CD4-positive, alpha-beta T cell (primary cell): Measurements from ENCODE around the gene GMNC. TPM values are rescaled to one million over a fixed set of nuclear protein-coding genes. Genes with fewer than 3 reads are reported as not detected.

Experiments used
- ATAC-seq: fragments of 200-7000 bp; cut with Tn5 transposase; one replicate; pipeline ENCODE4 v1.10.0; 2022; ENCODE audit warnings: mild to moderate bottlenecking; ENCODE audit not compliant: poor library complexity
- CTCF ChIA-PET: fragments of 350-600 bp; sonication (Branson Sonifier 250); formaldehyde crosslinking; loops from one replicate; lab custom pipeline; 2021; ENCODE audit warnings: antibody characterized with exemption, inconsistent platforms; lab: Charles Lee
- POLR2A ChIA-PET: fragments of 350-600 bp; sonication (Branson Sonifier 250); formaldehyde crosslinking; loops from one replicate; lab custom pipeline; 2021; ENCODE audit warnings: antibody characterized with exemption, inconsistent platforms; lab: Charles Lee
- DNase-seq, 14 experiments: peaks; one replicate each; pipeline ENCODE4 v3.0.0-alpha.2; 2013 to 2020; ENCODE audit warnings: mixed read lengths in 2 of 14
- H3K27ac ChIP-seq, 2 donors: one replicate each; pipeline versions ENCODE4 v1.5.1 to v1.7.0; 2013; ENCODE audit warnings: low read length in 2 of 2, low read depth in 1 of 2, mild to moderate bottlenecking in 1 of 2
- H3K27me3 ChIP-seq, 2 experiments: 1 replicate in 1 of 2; 2 replicates in 1 of 2; pipeline versions ENCODE4 v1.6.1 to v1.7.0; 2013; ENCODE audit warnings: low read length in 2 of 2, control low read depth in 1 of 2, mild to moderate bottlenecking in 1 of 2, moderate library complexity in 1 of 2; ENCODE audit not compliant: insufficient read depth in 2 of 2, control insufficient read depth in 1 of 2
- H3K36me3 ChIP-seq: one replicate; pipeline ENCODE4 v1.6.1; 2013; ENCODE audit warnings: low read length, control low read depth; ENCODE audit not compliant: insufficient read depth
- H3K4me1 ChIP-seq: one replicate; pipeline ENCODE4 v1.6.1; 2013; ENCODE audit warnings: low read length, control low read depth; ENCODE audit not compliant: insufficient read depth
- H3K4me3 ChIP-seq: one replicate; pipeline ENCODE4 v1.5.1; 2013; ENCODE audit warnings: mild to moderate bottlenecking, low read length, moderate library complexity
- H3K9me3 ChIP-seq, 2 experiments: 1 replicate in 1 of 2; 2 replicates in 1 of 2; pipeline versions ENCODE4 v1.6.1 to v1.7.0; 2013; ENCODE audit warnings: low read length in 2 of 2, mild to moderate bottlenecking in 2 of 2, control low read depth in 1 of 2, moderate library complexity in 1 of 2; ENCODE audit not compliant: control insufficient read depth in 1 of 2, insufficient read depth in 1 of 2
- H3K27ac Mint-ChIP-seq: one replicate; pipeline ENCODE4 v1.8.0; 2020; ENCODE audit warnings: mixed read lengths
- H3K27me3 Mint-ChIP-seq: one replicate; pipeline ENCODE4 v1.8.0; 2021; ENCODE audit warnings: mixed read lengths
- H3K36me3 Mint-ChIP-seq: one replicate; pipeline ENCODE4 v1.8.0; 2021; ENCODE audit warnings: low read depth, mixed read lengths
- H3K4me1 Mint-ChIP-seq: one replicate; pipeline ENCODE4 v1.8.0; 2021; ENCODE audit warnings: low read depth, mixed read lengths
- H3K4me3 Mint-ChIP-seq: one replicate; pipeline ENCODE4 v1.8.0; 2020; ENCODE audit warnings: mild to moderate bottlenecking, mixed read lengths
- H3K9me3 Mint-ChIP-seq: one replicate; pipeline ENCODE4 v1.8.0; 2020; ENCODE audit warnings: mixed read lengths
- intact Hi-C, 2 experiments: fragments of 100-400 bp; cut with DNase I in 1 of 2; cut with micrococcal nuclease in 1 of 2; formaldehyde crosslinking; loops; one replicate each; pipeline versions ENCODE4 v1.15.1 to v1.9.0; 2023 to 2025; cut with DNase I, micrococcal nuclease
- total RNA-seq, 174 experiments: library from RNA in 2 of 174; stranded (reverse) in 2 of 174; gene quantifications; one replicate each; pipeline ENCODE4 v1.2.3 and lab custom pipeline; 2021 to 2026
- TF ChIP-seq, protein P1 (sequence below): fragments of 200-600 bp; IDR thresholded peaks from one replicate; pipeline ENCODE4 v1.8.0; 2022; ENCODE audit warnings: antibody characterized with exemption, mild to moderate bottlenecking

The GMNC gene
- total RNA-seq, 2 experiments from 2014 or later, result not detected

DNA sequence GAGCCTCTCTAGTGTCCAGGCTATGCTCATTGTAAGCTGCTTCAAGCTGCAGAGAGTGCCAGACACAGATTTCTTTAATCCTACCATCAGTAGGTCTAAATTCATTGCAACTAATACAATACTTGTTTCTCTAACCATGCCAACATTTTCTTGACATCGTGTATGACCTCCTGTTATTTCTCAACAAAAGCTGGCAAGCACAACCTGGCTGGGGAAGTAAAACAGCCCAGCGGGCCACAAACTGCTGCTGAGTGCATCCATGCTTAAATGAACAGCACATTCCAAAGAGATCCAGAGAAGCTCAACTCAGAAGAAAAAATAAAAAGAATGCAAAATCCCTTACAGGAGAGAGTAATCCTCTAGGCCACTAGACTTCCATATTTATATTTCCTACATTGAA lies 36.5 kb downstream of the GMNC start:
- Histone ChIP-seq H3K27me3 (no peaks in the 10 kb centered on the region), H3K4me3 (no peak overlapping the region), H3K36me3 (no peaks in the 10 kb centered on the region), H3K27ac (no peak overlapping the region), H3K4me1 (no peaks in the 10 kb centered on the region), H3K9me3 (peaks cover 0 to under 1% of the 10 kb centered on the region in 2 experiments)
- no peak overlapping the region for H3K27ac Mint-ChIP-seq
- no peaks in the 10 kb centered on the region for H3K36me3 Mint-ChIP-seq
- intact Hi-C loops, result no loop called here
- CTCF ChIA-PET, result no interaction called here
- peaks cover 2% of the 10 kb centered on the region for H3K9me3 Mint-ChIP-seq
- POLR2A ChIA-PET, result no interaction called here
- ATAC-seq (no peak), DNase-seq (no peak)
- H3K4me3 Mint-ChIP-seq, result no peak overlapping the region
- peaks cover 4% of the 10 kb centered on the region for H3K27me3 Mint-ChIP-seq
- H3K4me1 Mint-ChIP-seq, result no peaks in the 10 kb centered on the region
- TF ChIP-seq, protein P1, sequence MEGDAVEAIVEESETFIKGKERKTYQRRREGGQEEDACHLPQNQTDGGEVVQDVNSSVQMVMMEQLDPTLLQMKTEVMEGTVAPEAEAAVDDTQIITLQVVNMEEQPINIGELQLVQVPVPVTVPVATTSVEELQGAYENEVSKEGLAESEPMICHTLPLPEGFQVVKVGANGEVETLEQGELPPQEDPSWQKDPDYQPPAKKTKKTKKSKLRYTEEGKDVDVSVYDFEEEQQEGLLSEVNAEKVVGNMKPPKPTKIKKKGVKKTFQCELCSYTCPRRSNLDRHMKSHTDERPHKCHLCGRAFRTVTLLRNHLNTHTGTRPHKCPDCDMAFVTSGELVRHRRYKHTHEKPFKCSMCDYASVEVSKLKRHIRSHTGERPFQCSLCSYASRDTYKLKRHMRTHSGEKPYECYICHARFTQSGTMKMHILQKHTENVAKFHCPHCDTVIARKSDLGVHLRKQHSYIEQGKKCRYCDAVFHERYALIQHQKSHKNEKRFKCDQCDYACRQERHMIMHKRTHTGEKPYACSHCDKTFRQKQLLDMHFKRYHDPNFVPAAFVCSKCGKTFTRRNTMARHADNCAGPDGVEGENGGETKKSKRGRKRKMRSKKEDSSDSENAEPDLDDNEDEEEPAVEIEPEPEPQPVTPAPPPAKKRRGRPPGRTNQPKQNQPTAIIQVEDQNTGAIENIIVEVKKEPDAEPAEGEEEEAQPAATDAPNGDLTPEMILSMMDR, result no peak

DNA sequence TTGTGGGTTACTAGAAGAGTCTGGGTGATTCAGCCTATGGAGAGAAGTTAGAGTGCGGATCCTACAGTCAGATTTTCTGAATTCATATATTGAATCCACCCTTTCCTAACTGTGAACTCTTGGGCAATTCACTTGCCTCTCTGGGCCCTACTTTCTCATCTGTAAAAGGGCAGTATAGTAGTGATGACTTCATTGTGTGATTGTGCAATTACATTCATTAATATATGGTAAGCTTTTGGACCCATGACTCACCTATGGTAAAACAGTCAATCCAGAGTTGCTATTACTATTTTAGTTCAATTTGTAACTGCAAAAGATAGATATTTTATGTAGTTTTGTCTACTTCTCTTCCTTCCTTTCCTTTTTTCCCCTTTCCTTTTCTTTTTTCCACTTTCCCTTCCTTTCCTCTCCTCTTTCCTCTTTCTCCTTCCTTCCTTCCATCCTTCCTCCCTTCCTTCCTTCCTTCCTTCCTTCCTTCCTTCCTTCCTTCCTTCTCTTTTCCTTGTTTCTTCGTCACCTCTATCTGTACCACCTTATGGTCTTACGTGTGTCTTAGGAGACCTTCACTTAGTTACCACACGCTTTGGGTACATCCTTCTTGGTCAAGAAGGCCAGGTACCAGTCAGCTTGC lies 37.0 kb downstream of the GMNC start:
- TF ChIP-seq, protein P1, result no peak
- Mint-ChIP-seq H3K4me3 (no peak overlapping the region), H3K27me3 (peaks cover 4% of the 10 kb centered on the region), H3K9me3 (peaks cover 2% of the 10 kb centered on the region), H3K27ac (no peak overlapping the region), H3K36me3 (no peaks in the 10 kb centered on the region), H3K4me1 (no peaks in the 10 kb centered on the region)
- Histone ChIP-seq H3K4me1 (no peaks in the 10 kb centered on the region), H3K36me3 (no peaks in the 10 kb centered on the region), H3K9me3 (no peaks in the 10 kb centered on the region), H3K27me3 (no peaks in the 10 kb centered on the region), H3K27ac (no peak overlapping the region), H3K4me3 (no peak overlapping the region)
- DNase-seq (no peak), ATAC-seq (no peak)
- intact Hi-C loops, result no loop called here
- POLR2A ChIA-PET, result no interaction called here
- CTCF ChIA-PET, result no interaction called here

DNA sequence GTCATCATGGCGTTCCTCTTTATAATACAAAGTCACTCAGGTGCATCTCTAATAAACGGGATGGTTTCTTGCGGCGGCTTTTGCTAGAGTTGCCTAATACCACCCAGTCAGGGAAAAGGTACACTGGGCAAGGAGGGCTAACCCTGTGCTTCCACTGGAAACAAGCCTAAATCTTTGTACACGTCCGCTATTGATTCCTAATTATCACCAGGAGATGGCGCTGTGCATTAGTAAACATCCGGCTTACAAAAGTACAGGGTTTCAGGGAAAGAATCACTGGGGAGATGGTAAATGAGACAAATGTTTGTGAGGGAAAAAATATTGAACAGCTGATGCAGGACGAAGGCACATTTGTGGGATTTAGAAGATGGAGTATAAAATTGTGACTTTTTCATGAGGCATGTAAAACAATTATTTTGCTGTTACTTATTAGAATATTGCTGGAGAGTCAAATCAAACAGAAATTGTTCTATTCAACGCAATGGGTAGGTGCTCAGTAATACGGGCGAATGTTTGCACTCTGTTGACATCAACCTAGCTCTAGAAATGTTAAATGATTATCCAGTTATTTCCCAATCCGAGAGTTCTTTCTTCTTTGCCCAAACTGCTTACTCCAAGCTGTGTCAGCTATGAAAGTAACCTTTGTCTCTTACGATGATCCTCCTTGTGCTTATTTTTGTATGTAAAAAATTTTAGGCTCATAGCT lies 50.6 kb downstream of the GMNC start:
- intact Hi-C loops, result no loop called here
- H3K27me3 Mint-ChIP-seq, result peaks cover 17% of the 10 kb centered on the region
- ChIA-PET CTCF (no interaction called here), POLR2A (no interaction called here)
- H3K27ac Mint-ChIP-seq, result no peak overlapping the region
- peaks cover under 1% of the 10 kb centered on the region for H3K9me3 Mint-ChIP-seq
- no peaks in the 10 kb centered on the region for H3K27me3 ChIP-seq
- DNase-seq, result peak in 1 of 14 experiments; percentile 6
- TF ChIP-seq, protein P1, result no peak
- H3K9me3 ChIP-seq, result no peaks in the 10 kb centered on the region
- no peaks in the 10 kb centered on the region for H3K36me3 Mint-ChIP-seq
- no peaks in the 10 kb centered on the region for H3K4me1 Mint-ChIP-seq
- H3K4me3 Mint-ChIP-seq, result no peak overlapping the region
- no peak for ATAC-seq
- no peak overlapping the region for H3K4me3 ChIP-seq
- no peaks in the 10 kb centered on the region for H3K36me3 ChIP-seq
- no peak overlapping the region for H3K27ac ChIP-seq
- H3K4me1 ChIP-seq, result no peaks in the 10 kb centered on the region
